T follicular helper cell (primary cell): ENCODE results near the gene SRSF4.
"Not testable (repeated sequence)": the region's sequence is repeated elsewhere in the genome, so short reads cannot be mapped to it uniquely, and the experiment has no call there.

Experiments
- DNase-seq: peaks from one replicate; pipeline ENCODE4 v3.0.0-alpha.2; 2020; ENCODE audit warnings: low read depth

SRSF4 gene

GRCh38 chr1:29162476-29163138, 19.1 kb downstream of the SRSF4 start:
- DNase-seq: no peak

GRCh38 chr1:29162025-29162424, 19.7 kb downstream of the SRSF4 start:
- no peak for DNase-seq

- no peak for DNase-seq
Observed at GRCh38 chr1:29159773-29160172, 21.9 kb downstream of the SRSF4 start.

DNA sequence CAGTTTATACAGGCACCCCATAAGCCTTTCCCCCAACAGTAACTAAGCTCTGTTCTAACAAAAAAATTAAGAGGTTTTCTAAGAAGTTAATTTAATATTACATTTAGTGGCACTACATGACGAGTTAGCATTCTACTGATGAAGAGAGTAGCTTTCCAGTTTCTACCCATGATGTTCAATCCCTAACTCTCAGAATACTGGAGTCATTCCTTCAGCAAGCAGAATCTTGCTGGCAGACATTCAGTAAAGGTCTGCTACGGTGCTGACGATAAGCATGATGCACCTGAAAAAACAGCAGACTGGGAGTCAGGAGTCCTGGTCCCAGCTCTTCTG, 24.5 kb downstream of the SRSF4 start:
- no peak for DNase-seq

GRCh38 chr1:29156543-29157268, 25.0 kb downstream of the SRSF4 start:
- DNase-seq: no peak

DNA sequence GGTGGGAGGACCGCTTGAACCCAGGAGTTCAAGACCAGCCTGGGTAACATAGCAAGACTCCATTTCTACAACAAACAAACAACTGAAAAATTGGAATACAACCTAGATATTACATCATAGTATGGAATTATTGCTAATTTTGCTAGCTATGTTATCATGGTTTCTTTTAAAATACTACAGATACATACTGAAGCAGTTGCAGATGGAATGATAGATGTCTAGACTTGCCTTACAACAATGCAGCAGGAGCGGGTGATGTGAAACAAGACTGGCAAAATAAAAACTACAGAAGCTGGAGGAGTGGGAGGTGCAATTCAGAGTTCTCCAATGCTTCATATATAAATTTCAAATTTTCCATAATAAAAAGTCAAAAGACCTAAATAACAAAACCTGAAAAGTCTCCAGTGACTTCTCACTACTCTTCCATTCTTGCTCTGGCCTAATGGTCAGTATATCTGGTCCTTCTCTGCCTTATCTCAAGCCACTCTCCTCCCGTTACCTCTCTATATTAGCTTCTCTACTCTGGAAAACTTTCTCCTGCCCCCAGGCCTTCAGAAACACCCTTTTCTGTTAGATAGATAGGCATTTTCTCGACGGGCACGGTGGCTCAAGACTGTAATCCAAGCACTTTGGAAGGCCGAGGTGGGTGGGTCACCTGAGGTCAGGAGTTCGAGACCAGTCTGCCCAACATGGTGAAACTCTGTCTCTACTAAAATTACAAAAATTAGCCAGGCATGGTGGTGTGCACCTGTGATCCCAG, 29.5 kb downstream of the SRSF4 start:
- no peak for DNase-seq

- not testable (repeated sequence) for DNase-seq
Observed at GRCh38 chr1:29150346-29150745, 31.4 kb downstream of the SRSF4 start.

DNA sequence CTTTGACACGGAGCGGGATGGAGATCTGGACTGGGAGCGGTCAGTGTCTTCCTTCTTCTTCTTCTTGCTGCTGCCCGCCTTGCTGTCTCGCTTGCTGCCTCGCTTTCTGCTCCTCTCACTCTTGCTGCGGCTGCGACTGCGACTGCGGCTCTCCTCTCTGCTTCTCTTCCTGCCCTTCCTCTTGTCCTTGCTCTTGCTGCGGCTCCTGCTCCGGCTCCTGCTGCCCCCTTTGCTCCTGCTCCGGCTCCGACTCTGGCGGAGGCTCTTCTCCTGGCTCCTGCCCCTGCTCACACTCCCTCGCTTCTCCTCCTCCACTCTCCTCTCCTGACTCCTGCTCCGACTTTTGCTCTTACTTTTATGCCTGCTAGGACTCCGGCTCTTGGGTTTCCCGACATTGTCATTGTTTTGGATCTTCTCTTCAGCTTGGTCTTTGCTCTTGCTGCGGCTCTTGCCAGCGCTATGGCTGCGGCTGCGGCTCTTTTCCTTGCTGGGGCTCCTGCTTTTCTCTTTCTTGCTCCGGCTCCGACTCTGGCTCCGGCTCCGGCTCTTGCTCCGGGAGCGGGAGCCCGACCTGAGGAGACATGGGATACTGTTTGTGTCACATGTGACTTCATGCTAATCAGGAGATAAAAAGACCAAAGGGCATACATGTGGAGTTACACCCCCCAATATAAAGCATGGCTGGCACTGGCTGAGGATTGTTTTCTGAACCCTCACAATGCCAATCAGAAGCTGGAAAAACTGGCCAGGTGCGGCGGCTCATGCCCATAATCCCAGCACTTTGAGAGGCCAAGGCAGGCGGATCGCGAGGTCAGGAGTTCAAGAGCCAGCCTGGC, 32.8 kb downstream of the SRSF4 start:
- no peak for DNase-seq

DNA sequence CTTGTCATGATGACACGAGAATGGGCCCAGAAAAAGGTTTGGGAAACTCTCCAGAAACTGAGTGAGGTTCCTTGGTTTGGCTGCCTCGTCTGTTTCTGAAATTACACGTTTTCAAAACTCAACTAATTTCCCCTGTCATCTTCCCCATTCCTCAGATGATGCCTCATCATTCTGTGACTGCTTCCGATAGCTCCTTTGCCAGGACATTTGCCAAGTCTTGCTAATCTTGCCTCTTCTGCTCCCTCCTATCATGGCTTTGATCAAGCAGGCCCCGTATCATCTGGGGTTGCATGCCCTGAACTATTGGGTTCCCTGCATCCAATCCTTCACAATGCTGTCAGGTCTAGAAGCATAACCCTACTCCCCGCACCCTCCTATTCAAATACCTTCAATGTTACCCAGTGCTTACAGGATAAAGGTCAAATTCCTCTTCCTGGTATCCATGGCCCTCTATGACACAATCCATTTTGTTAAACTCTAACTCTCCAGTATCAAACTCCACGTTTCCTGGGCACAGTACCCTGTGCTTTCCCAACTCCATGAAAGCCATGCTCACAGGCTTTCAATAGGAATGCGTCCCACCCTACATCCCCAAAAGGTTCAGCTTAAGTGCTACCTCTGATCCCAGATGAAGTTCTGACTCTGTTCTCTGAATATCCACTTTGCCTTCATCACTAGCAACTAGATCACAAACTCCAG, 35.8 kb downstream of the SRSF4 start:
- no peak for DNase-seq

- DNase-seq: no peak
Observed at GRCh38 chr1:29144178-29144577, 37.5 kb downstream of the SRSF4 start.

- DNase-seq: no peak
Observed at GRCh38 chr1:29142714-29143113, 39.0 kb downstream of the SRSF4 start.

DNA sequence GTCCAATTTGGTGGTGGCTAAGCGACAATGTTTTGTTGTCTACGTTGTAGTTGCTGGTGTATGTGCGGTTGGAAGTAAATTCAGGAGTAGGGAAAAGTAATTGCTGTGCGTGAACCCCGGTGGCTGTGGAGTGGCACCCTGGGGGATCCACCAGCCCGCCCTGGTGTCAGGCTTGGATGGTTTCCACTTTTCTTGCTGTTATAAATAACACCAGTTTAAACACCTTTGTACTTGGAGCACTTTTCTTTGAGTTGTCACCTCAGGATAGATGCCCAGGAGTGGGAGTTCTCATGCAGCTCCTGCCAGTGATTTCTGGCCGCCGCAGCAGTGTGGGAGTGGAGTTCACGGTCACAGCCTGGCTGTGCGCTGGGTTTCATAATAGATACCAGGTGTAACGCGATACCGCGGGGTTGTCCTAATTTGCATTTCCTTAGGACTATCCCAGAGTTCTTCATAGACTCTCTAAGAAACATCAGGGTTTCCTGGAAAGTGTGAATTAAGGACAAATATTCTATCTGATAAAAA, 45.2 kb downstream of the SRSF4 start:
- no peak for DNase-seq

DNA sequence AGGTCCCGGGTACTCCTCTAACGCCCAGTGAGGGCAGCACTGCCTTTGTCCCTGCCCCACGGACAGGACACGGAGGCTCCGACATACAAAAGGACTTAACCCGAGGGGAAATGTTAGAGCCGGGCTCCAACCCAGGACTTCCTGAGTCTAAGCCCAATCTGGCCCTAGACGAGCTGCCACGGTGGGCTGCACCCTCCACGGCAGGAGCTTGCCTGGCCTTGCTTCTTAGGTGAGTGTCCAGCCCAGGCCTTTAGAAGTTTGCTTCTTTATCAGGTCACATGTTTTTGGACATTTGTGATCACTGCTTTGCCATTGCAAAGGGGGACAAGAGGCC, 47.0 kb downstream of the SRSF4 start:
- no peak for DNase-seq

- DNase-seq: no peak
Observed at GRCh38 chr1:29133861-29134694, 47.6 kb downstream of the SRSF4 start.

GRCh38 chr1:29131056-29131455, 50.6 kb downstream of the SRSF4 start:
- not testable (repeated sequence) for DNase-seq

DNA sequence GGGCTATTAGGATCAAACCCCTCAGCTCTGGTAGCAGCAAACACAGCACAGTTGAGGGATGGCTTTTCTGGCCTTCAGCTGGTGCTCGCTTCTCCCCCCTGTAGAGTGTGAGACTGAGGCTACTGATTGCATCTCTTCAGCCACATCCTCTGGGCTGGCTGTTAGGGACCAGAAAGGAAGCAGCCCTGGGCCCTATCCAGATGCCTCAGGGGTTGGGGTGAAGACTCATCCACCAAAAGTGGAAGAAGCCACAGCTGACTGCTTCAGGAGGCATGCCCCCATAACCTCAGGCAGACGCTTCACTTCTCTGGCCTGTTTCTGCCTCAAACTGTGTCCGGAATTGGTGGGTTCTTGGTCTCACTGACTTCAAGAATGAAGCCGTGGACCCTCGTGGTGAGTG, 51.8 kb downstream of the SRSF4 start:
- no peak for DNase-seq

- no peak for DNase-seq
Observed at GRCh38 chr1:29128739-29129138, 53.0 kb downstream of the SRSF4 start.

DNA sequence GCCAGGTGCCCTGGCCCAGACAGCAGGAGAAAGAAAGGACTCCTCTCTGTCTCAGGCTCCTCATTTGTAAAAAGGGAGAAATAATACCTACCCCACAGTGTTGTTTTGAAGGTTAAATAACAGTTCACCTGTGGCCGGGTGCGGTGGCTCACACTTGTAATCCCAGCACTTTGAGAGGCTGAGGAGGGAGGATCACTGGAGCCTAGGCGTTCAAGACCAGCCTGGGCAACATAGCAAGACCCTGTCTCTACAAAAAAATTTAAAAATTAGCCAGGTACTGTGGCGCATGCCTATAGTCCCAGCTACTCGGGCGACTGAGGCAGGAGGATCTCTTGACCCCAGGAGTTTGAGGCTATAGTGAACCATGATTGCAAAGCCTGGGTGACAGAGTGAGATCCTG, 55.5 kb downstream of the SRSF4 start:
- no peak for DNase-seq

- DNase-seq: no peak
Observed at GRCh38 chr1:29125788-29126187, 55.9 kb downstream of the SRSF4 start.

GRCh38 chr1:29125237-29125641, 56.5 kb downstream of the SRSF4 start:
- no peak for DNase-seq
